Vagina (tissue), 2 donors: Measurements from ENCODE around the gene TRDN. TPM values are rescaled to one million over a fixed set of nuclear protein-coding genes. Genes with fewer than 3 reads are reported as not detected.

ENCODE experiments used
- DNase-seq, 2 donors: peaks; one replicate each; pipeline ENCODE4 v3.0.0-alpha.2; 2017; ENCODE audit errors: extremely low spot score in 2 of 2
- H3K27ac ChIP-seq: fragments of 200-600 bp; sonication (generic); one replicate; pipeline ENCODE4 v1.5.1; 2019
- H3K27me3 ChIP-seq: fragments of 200-600 bp; sonication (generic); one replicate; pipeline ENCODE4 v1.5.1; 2019
- H3K36me3 ChIP-seq, 2 donors: fragments of 200-600 bp; sonication (generic); one replicate each; pipeline ENCODE4 v1.5.1; 2017 to 2019
- H3K4me1 ChIP-seq: fragments of 200-600 bp; sonication (generic); one replicate; pipeline ENCODE4 v1.5.1; 2019
- H3K4me3 ChIP-seq, 2 donors: fragments of 200-600 bp; sonication (generic); 1 replicate in 1 of 2; 2 replicates in 1 of 2; pipeline ENCODE4 v1.5.1; 2016 to 2019
- H3K9me3 ChIP-seq: fragments of 200-600 bp; sonication (generic); one replicate; pipeline ENCODE4 v1.5.1; 2019
- POLR2A ChIP-seq, 2 donors: fragments of 450-650 bp; IDR thresholded peaks; one replicate each; pipeline ENCODE4 v1.6.1; 2017; ENCODE audit warnings: antibody characterized with exemption in 2 of 2, mild to moderate bottlenecking in 2 of 2, moderate library complexity in 2 of 2
- POLR2AphosphoS5 ChIP-seq, 2 donors: sonication (generic); formaldehyde crosslinking; IDR thresholded peaks; one replicate each; pipeline ENCODE4 v1.9.0; 2017; ENCODE audit warnings: antibody characterized with exemption in 2 of 2, mild to moderate bottlenecking in 2 of 2, low read depth in 1 of 2; ENCODE audit not compliant: insufficient read depth in 1 of 2
- intact Hi-C: fragments of 100-400 bp; cut with DNase I; formaldehyde crosslinking; loops from one replicate; pipeline ENCODE4 v1.15.1; 2023
- total RNA-seq: library from RNA; depleted of rRNA; stranded (reverse); fragments of >200 nt; gene quantifications from one replicate; pipeline ENCODE4 v1.2.3, GENCODE V29; 2016
- TF ChIP-seq, protein P1 (sequence below), 3 experiments: fragments of 450-650 bp in 2 of 3; fragments of 200-600 bp in 1 of 3; sonication (generic) in 1 of 3; IDR thresholded peaks; one replicate each; pipeline ENCODE4 v1.5.1; 2017 to 2019; ENCODE audit warnings: antibody characterized with exemption in 3 of 3, mild to moderate bottlenecking in 2 of 3, moderate library complexity in 2 of 3

Gene TRDN
- total RNA-seq, 1 donor from 2014 or later: not detected

DNA sequence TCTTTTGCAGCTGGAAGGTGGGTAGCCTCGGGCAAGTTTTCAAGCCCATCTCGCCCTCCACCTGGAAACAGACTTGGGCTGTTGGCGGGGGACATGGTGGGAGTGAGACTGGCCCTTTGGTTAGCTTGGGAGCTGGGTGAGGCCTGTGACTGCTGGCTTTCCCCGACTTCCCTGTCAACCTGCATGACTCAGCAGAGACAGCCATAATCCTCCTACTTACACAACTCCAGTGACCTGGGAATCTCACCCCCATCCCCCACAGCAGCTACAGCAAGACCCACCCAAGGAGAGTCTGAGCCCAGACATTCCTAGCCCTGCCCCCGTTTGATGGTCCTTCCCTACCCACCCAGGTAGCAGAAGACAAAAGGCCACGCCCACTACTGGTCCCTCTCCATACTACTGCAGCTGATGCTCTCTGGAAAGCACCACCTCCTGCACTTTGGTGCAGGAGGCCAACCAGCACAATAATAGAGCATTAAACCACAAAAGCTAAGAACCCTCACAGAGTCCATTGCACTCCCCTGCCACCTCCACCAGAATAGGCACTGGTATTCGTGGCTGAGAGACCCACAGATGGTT, 188.4 kb downstream of the TRDN start:
- no peak for TF ChIP-seq POLR2A (IDR thresholded peaks at IDR 0.05)
- TF ChIP-seq POLR2AphosphoS5 (IDR thresholded peaks at IDR 0.05; ENCODE audit: insufficient read depth in 1 of 2, low read depth in 1 of 2): no peak
- TF ChIP-seq, protein P1, sequence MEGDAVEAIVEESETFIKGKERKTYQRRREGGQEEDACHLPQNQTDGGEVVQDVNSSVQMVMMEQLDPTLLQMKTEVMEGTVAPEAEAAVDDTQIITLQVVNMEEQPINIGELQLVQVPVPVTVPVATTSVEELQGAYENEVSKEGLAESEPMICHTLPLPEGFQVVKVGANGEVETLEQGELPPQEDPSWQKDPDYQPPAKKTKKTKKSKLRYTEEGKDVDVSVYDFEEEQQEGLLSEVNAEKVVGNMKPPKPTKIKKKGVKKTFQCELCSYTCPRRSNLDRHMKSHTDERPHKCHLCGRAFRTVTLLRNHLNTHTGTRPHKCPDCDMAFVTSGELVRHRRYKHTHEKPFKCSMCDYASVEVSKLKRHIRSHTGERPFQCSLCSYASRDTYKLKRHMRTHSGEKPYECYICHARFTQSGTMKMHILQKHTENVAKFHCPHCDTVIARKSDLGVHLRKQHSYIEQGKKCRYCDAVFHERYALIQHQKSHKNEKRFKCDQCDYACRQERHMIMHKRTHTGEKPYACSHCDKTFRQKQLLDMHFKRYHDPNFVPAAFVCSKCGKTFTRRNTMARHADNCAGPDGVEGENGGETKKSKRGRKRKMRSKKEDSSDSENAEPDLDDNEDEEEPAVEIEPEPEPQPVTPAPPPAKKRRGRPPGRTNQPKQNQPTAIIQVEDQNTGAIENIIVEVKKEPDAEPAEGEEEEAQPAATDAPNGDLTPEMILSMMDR (IDR thresholded peaks at IDR 0.05): no peak
- no peaks in the 10 kb centered on the region for H3K27me3 ChIP-seq
- no peak overlapping the region for H3K4me3 ChIP-seq
- no peaks in the 10 kb centered on the region for H3K9me3 ChIP-seq
- DNase-seq: no peak
- H3K27ac ChIP-seq: no peak overlapping the region
- H3K4me1 ChIP-seq: no peaks in the 10 kb centered on the region
- intact Hi-C loops: no loop called here
- no peaks in the 10 kb centered on the region for H3K36me3 ChIP-seq

DNA sequence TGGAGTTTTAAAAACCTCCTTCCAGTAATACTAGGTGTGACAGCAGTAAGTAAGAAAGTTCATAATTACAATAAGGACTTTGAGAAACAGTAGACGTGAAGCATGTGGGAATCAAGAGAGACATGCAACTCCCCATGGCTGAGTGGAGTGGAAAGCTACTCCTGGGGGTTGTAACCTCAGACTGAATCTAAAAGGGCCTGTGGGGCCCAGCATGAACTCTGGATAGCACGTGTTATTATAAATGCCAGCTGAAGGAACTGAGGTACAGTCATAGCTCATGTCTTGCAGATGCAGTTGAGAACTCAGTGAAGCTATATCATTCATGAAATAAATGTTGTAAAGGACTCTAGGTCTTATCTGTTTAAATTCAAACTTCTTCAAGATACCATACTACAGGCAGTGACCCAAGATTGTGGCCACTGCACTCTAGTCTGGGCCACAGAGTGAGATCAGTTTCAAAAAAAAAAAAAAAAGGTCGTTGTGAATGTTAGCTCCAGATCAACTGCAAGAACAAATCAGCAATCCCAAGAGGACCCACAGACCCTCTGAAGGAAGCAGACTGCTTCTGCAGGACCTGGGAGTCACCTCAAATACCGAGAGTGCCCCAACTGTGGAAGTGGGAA, 189.3 kb downstream of the TRDN start:
- H3K27me3 ChIP-seq: no peaks in the 10 kb centered on the region
- H3K27ac ChIP-seq: no peak overlapping the region
- intact Hi-C loops: no loop called here
- DNase-seq: no peak
- no peak for TF ChIP-seq POLR2AphosphoS5 (IDR thresholded peaks at IDR 0.05; ENCODE audit: insufficient read depth in 1 of 2, low read depth in 1 of 2)
- TF ChIP-seq, protein P1 (IDR thresholded peaks at IDR 0.05): no peak
- TF ChIP-seq POLR2A (IDR thresholded peaks at IDR 0.05): no peak
- no peak overlapping the region for H3K4me3 ChIP-seq
- no peaks in the 10 kb centered on the region for H3K9me3 ChIP-seq
- no peaks in the 10 kb centered on the region for H3K36me3 ChIP-seq
- H3K4me1 ChIP-seq: no peaks in the 10 kb centered on the region

DNA sequence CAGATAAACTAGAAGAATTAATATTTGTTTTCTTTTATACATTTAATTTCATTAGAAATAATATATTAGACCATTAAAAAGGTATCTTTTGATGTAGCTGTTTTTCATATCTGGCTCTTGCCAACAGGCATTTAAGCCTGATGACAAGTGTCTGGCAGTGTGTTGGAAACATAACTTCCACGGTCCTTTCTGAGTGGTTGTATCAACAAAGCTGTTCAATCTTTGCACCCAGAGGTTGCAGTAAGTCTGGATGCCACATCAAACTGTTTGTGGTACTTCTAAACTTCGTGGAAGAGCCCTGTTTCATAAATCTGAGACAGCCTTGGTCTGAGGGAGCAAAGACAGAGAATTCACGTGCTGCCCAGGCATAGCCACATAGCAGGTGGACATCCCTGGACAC, 197.4 kb downstream of the TRDN start:
- Histone ChIP-seq H3K27ac (no peak overlapping the region), H3K36me3 (no peaks in the 10 kb centered on the region), H3K9me3 (no peaks in the 10 kb centered on the region), H3K4me1 (no peaks in the 10 kb centered on the region), H3K4me3 (no peak overlapping the region), H3K27me3 (no peaks in the 10 kb centered on the region)
- intact Hi-C loops: no loop called here
- no peak for DNase-seq
- TF ChIP-seq, protein P1 (IDR thresholded peaks at IDR 0.05): no peak
- TF ChIP-seq POLR2A (IDR thresholded peaks at IDR 0.05) (no peak), POLR2AphosphoS5 (IDR thresholded peaks at IDR 0.05; ENCODE audit: insufficient read depth in 1 of 2, low read depth in 1 of 2) (no peak)

DNA sequence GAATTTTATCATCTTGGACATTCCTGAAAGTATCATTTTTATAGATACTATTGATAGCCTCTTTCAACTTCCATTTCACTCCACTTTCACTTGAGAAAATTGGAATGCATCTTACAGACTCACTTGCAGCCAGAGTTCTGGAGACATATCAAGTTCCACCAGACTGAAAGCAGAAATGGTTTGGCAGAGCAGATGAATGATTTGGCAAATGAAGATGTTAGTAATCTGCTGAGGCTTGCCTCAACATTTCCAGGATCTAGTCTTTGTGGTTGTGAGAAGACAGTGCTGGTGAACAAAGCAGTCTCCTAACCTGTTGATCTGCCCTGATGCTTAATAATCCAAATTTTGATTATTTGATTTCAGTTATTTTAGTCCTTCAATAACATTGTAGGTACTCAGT, 202.6 kb downstream of the TRDN start:
- H3K4me3 ChIP-seq: no peak overlapping the region
- H3K36me3 ChIP-seq: no peaks in the 10 kb centered on the region
- DNase-seq: no peak
- H3K9me3 ChIP-seq: no peaks in the 10 kb centered on the region
- intact Hi-C loops: no loop called here
- TF ChIP-seq POLR2AphosphoS5 (IDR thresholded peaks at IDR 0.05; ENCODE audit: insufficient read depth in 1 of 2, low read depth in 1 of 2): no peak
- TF ChIP-seq, protein P1 (IDR thresholded peaks at IDR 0.05): no peak
- TF ChIP-seq POLR2A (IDR thresholded peaks at IDR 0.05): no peak
- no peak overlapping the region for H3K27ac ChIP-seq
- H3K27me3 ChIP-seq: no peaks in the 10 kb centered on the region
- no peaks in the 10 kb centered on the region for H3K4me1 ChIP-seq

DNA sequence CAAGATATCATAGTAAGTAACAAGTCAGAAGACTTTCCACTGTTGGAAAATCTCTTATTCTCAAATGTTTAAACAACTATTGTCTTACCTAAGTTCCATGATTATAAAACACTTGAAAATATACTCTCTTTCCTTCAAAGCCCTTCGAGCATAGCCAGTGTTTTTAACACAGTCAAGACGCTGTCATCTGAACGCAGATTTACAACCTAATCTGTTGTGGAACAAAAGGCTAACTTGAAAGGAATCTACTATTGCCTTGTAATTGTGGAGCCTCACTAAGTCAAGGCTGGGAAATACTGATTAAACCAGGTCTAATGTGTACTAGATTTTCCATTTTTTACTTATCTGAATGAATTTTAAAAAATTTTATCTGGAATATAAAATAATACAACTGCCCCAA, 205.8 kb downstream of the TRDN start:
- Histone ChIP-seq H3K4me3 (no peak overlapping the region), H3K27ac (no peak overlapping the region), H3K9me3 (no peaks in the 10 kb centered on the region), H3K4me1 (no peaks in the 10 kb centered on the region), H3K27me3 (no peaks in the 10 kb centered on the region), H3K36me3 (no peaks in the 10 kb centered on the region)
- intact Hi-C loops: no loop called here
- no peak for DNase-seq
- TF ChIP-seq POLR2A (IDR thresholded peaks at IDR 0.05) (no peak), POLR2AphosphoS5 (IDR thresholded peaks at IDR 0.05; ENCODE audit: insufficient read depth in 1 of 2, low read depth in 1 of 2) (no peak)
- TF ChIP-seq, protein P1 (IDR thresholded peaks at IDR 0.05): no peak
